HG03442 (cell line): ENCODE measurements around the gene FHIT.
A peak's percentile ranks its signal among the peaks of the same experiment; 100 is the strongest.

Experiments
- ATAC-seq: cut with Tn5 transposase; IDR thresholded peaks from one replicate; pipeline ENCODE4 v1.9.1; 2021; ENCODE audit warnings: mild to moderate bottlenecking, moderate library complexity; ENCODE audit not compliant: unreplicated experiment

The FHIT gene

GRCh38 chr3:61251174-61251972 is at the start of gene FHIT:
Gene FHIT, minus strand, starts transcription at chr3:61251452.
- peak; percentile 90 for ATAC-seq

GRCh38 chr3:61300786-61301185 is 49.5 kb upstream of the FHIT start:
- ATAC-seq, result no peak

- ATAC-seq, result no peak
These were observed 48.7 kb upstream of the FHIT start for GRCh38 chr3:61300006-61300380.

- no peak for ATAC-seq
These were observed 48.2 kb upstream of the FHIT start for GRCh38 chr3:61299343-61300005.

GRCh38 chr3:61297821-61298220 is 46.6 kb upstream of the FHIT start:
- no peak for ATAC-seq

GRCh38 chr3:61288446-61288845 is 37.2 kb upstream of the FHIT start:
- ATAC-seq, result no peak

GRCh38 chr3:61283876-61284275 is 32.6 kb upstream of the FHIT start:
- ATAC-seq, result no peak

- ATAC-seq, result no peak
These were observed 27.5 kb upstream of the FHIT start for GRCh38 chr3:61278713-61279112.

GRCh38 chr3:61277411-61277810 is 26.2 kb upstream of the FHIT start:
- ATAC-seq, result no peak

- ATAC-seq, result no peak
These were observed 18.2 kb upstream of the FHIT start for GRCh38 chr3:61269435-61269834.

- ATAC-seq, result no peak
These were observed 17.4 kb upstream of the FHIT start for GRCh38 chr3:61268644-61269043.

GRCh38 chr3:61264281-61264680 is 13.0 kb upstream of the FHIT start:
- ATAC-seq, result no peak

GRCh38 chr3:61257148-61257547 is 5.9 kb upstream of the FHIT start:
- no peak for ATAC-seq

GRCh38 chr3:61253756-61254155 is 2.5 kb upstream of the FHIT start:
- ATAC-seq, result no peak

- ATAC-seq, result no peak
These were observed 1.6 kb upstream of the FHIT start for GRCh38 chr3:61252836-61253235.

- ATAC-seq, result no peak
These were observed 473 bp downstream of the FHIT start for GRCh38 chr3:61250784-61251173.

GRCh38 chr3:61248496-61248895 is 2.8 kb downstream of the FHIT start:
- no peak for ATAC-seq

- no peak for ATAC-seq
These were observed 4.1 kb downstream of the FHIT start for GRCh38 chr3:61247191-61247590.

- no peak for ATAC-seq
These were observed 11.4 kb downstream of the FHIT start for GRCh38 chr3:61239871-61240270.

- ATAC-seq, result peak; percentile 30
These were observed 13.4 kb downstream of the FHIT start for GRCh38 chr3:61237858-61238257.

- peak; percentile 93 for ATAC-seq
These were observed 14.7 kb downstream of the FHIT start for GRCh38 chr3:61236556-61236955.

- no peak for ATAC-seq
These were observed 17.5 kb downstream of the FHIT start for GRCh38 chr3:61233746-61234145.

GRCh38 chr3:61231693-61232092 is 19.6 kb downstream of the FHIT start:
- no peak for ATAC-seq
